Mucosa of rectum (tissue), 2 donors: ENCODE data around the gene GPR139.

Experiments
- H3K27ac ChIP-seq, 2 donors: one replicate each; pipeline ENCODE4 v1.7.0; 2013; ENCODE audit warnings: inconsistent platforms in 2 of 2, low read depth in 2 of 2, low read length in 2 of 2
- H3K27me3 ChIP-seq, 2 donors: one replicate each; pipeline ENCODE4 v1.7.0; 2013; ENCODE audit warnings: low read length in 2 of 2; ENCODE audit not compliant: control insufficient read depth in 2 of 2, insufficient read depth in 2 of 2
- H3K36me3 ChIP-seq, 2 donors: one replicate each; pipeline ENCODE4 v1.7.0; 2013; ENCODE audit warnings: low read length in 2 of 2; ENCODE audit not compliant: control insufficient read depth in 2 of 2, insufficient read depth in 2 of 2
- H3K4me1 ChIP-seq, 2 donors: one replicate each; pipeline ENCODE4 v1.7.0; 2013; ENCODE audit warnings: low read length in 2 of 2, mild to moderate bottlenecking in 1 of 2; ENCODE audit not compliant: control insufficient read depth in 2 of 2, insufficient read depth in 2 of 2
- H3K4me3 ChIP-seq, 2 donors: one replicate each; pipeline ENCODE4 v1.7.0; 2013; ENCODE audit warnings: low read length in 2 of 2
- H3K9ac ChIP-seq, 2 donors: one replicate each; pipeline ENCODE4 v1.7.0; 2013; ENCODE audit warnings: low read length in 2 of 2, low read depth in 1 of 2, mild to moderate bottlenecking in 1 of 2
- H3K9me3 ChIP-seq, 2 donors: one replicate each; pipeline ENCODE4 v1.7.0; 2013; ENCODE audit warnings: low read length in 2 of 2; ENCODE audit not compliant: control insufficient read depth in 2 of 2
- donor health status: healthy.
- donor health status: Normal muscosa, but diverticular disease.

Gene GPR139

DNA sequence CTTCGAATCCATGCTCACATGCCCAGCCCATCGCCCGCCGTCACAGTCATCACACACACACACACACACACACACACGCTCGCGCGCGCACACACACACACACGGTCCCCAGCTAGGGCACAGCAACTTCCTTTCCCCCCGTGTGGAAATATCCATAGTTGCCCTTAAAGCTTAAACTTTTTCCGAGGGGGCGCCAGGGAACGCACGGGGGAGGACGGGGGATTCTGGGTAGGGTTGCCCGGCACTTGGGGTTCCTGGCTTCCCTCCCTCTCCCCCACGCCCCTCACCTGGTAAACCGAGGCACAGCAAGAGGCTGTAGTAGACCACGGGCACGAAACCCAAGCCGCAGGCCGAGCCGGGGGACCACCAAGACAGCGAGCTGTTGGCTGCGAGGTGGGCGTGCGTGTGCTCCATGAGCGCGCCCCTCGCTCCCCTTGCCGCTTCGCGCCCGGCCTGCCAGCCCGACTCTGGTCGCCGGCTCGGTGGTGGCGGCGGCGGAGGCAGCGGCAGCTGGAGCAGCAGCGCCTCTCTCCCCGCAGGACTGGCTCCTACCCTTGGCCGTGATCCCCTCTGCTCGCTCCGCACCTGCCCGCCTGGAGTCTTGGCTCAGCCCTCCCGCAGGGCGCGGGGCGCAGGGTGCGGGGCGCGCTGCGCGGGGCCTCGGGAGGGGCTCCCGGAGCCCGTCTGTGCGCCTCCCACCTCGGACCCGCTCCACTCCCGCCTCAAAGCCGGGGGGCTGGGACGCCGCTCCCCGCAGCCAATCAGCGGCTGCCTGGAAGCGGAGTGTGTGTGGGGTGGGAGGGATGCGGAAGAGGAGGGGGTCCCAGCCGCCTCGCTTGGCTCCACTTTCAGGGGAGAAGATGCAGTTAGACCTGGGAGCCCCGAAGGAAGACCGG is at the start of gene GPR139:
Gene GPR139 (minus strand): TSS at position 688 of the 896 bp plus-strand sequence. CDS start 274 bp downstream, at position 414.
- H3K9me3 ChIP-seq = no peaks in the 10 kb centered on the region
- no peaks in the 10 kb centered on the region for H3K4me1 ChIP-seq
- H3K36me3 ChIP-seq = no peaks in the 10 kb centered on the region
- H3K4me3 ChIP-seq = no peak within 1 kb of the TSS
- H3K27ac ChIP-seq = no peak within 1 kb of the TSS
- peaks cover 13 to 18% of the 10 kb centered on the region in 2 donors for H3K27me3 ChIP-seq
- H3K9ac ChIP-seq = no peak within 1 kb of the TSS

- no peak overlapping the region for H3K4me3 ChIP-seq
- H3K9me3 ChIP-seq = no peaks in the 10 kb centered on the region
- no peak overlapping the region for H3K9ac ChIP-seq
- H3K27ac ChIP-seq = no peak overlapping the region
- H3K27me3 ChIP-seq = no peaks in the 10 kb centered on the region
- H3K36me3 ChIP-seq = no peaks in the 10 kb centered on the region
- no peaks in the 10 kb centered on the region for H3K4me1 ChIP-seq
Observed at GRCh38 chr16:20122011-20122410, 48.3 kb upstream of the GPR139 start.

- Histone ChIP-seq H3K36me3 (no peaks in the 10 kb centered on the region), H3K9ac (no peak overlapping the region), H3K27me3 (no peaks in the 10 kb centered on the region), H3K9me3 (no peaks in the 10 kb centered on the region), H3K4me3 (no peak overlapping the region), H3K27ac (no peak overlapping the region), H3K4me1 (no peaks in the 10 kb centered on the region)
Observed at GRCh38 chr16:20114356-20114755, 40.7 kb upstream of the GPR139 start.

- Histone ChIP-seq H3K27me3 (no peaks in the 10 kb centered on the region), H3K27ac (no peak overlapping the region), H3K4me3 (no peak overlapping the region), H3K4me1 (no peaks in the 10 kb centered on the region), H3K9ac (no peak overlapping the region), H3K36me3 (no peaks in the 10 kb centered on the region), H3K9me3 (no peaks in the 10 kb centered on the region)
Observed at GRCh38 chr16:20111143-20111542, 37.5 kb upstream of the GPR139 start.

DNA sequence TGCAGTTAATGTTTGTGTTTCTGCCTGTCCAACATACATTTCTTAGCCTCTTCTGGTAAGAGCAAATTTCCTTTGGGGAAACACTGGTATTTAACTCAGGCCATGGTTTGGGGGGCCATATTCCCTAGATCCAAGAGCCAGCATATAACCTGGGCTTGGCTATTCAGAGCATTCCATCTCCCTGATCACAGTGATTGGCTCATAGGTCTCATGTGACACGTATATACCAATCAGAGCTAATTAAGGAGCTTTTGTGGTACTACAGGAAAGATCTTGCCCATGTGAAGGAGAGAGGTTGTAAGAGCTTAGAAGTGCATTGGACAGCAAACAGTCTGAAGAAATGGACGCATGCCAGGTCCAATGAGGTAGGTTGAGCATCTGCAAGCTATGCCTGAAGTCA is 33.4 kb upstream of the GPR139 start:
- Histone ChIP-seq H3K4me1 (no peaks in the 10 kb centered on the region), H3K27me3 (no peaks in the 10 kb centered on the region), H3K4me3 (no peak overlapping the region), H3K27ac (no peak overlapping the region), H3K36me3 (no peaks in the 10 kb centered on the region), H3K9ac (no peak overlapping the region), H3K9me3 (no peaks in the 10 kb centered on the region)

DNA sequence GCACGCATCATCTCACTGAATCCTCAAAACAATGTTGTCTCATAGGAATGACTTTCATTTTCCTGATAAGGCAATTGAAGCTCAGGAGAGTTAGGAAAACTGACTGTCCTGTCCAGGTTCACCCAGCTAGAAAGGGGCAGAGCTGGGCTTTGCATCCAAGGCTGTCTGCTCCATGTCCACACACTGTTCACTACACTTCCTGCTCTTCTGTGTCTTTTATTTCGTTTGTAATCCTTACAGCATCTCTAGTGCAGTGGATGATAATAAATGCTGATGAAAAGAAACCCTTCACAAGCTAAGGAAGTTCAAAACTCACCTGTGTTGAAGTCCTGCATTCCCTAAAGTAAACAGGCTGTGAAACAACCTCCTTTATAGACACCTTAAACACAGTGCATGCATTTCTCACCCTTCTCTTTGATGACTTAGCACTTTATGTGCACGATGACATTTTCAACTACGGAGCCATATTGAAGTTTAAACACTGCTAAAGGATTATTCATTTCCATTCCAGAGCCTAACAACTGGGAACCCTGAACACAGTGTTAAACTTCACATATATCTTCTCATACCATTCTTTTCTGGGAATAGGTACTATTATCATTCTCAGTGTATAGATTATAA is 31.0 kb upstream of the GPR139 start:
- Histone ChIP-seq H3K4me1 (no peaks in the 10 kb centered on the region), H3K9ac (no peak overlapping the region), H3K4me3 (no peak overlapping the region), H3K27me3 (no peaks in the 10 kb centered on the region), H3K27ac (no peak overlapping the region), H3K36me3 (no peaks in the 10 kb centered on the region), H3K9me3 (no peaks in the 10 kb centered on the region)

GRCh38 chr16:20102521-20102920 is 28.8 kb upstream of the GPR139 start:
- Histone ChIP-seq H3K4me3 (no peak overlapping the region), H3K27me3 (no peaks in the 10 kb centered on the region), H3K4me1 (no peaks in the 10 kb centered on the region), H3K9me3 (no peaks in the 10 kb centered on the region), H3K36me3 (no peaks in the 10 kb centered on the region), H3K27ac (no peak overlapping the region), H3K9ac (no peak overlapping the region)

GRCh38 chr16:20102021-20102420 is 28.3 kb upstream of the GPR139 start:
- Histone ChIP-seq H3K9me3 (no peaks in the 10 kb centered on the region), H3K4me1 (no peaks in the 10 kb centered on the region), H3K27me3 (no peaks in the 10 kb centered on the region), H3K4me3 (no peak overlapping the region), H3K27ac (no peak overlapping the region), H3K9ac (no peak overlapping the region), H3K36me3 (no peaks in the 10 kb centered on the region)

- Histone ChIP-seq H3K4me1 (no peaks in the 10 kb centered on the region), H3K9ac (no peak overlapping the region), H3K27me3 (no peaks in the 10 kb centered on the region), H3K9me3 (no peaks in the 10 kb centered on the region), H3K4me3 (no peak overlapping the region), H3K36me3 (no peaks in the 10 kb centered on the region), H3K27ac (no peak overlapping the region)
Observed at GRCh38 chr16:20099375-20099774, 25.7 kb upstream of the GPR139 start.

DNA sequence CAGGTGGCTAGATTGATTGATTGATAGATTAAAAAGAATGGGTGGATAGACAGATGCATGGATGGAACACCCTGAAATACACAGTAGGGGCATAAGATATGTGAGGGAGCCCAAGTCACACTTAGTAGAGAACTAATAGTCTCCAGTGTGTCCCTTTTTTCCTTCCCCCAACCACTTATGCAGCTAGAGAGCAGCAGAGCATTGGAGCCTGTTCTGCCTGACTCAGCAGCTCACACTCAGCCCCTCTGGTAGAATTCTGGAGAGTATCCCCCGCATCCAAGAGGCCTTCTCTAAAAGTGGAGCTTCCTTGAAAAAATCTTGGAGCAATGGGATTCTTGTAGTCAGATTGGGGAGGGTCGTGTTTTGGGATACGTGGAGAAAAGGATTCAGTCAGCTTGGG is 20.5 kb upstream of the GPR139 start:
- H3K9me3 ChIP-seq = no peaks in the 10 kb centered on the region
- H3K4me3 ChIP-seq = no peak overlapping the region
- no peaks in the 10 kb centered on the region for H3K27me3 ChIP-seq
- no peak overlapping the region for H3K27ac ChIP-seq
- H3K36me3 ChIP-seq = no peaks in the 10 kb centered on the region
- no peak overlapping the region for H3K9ac ChIP-seq
- H3K4me1 ChIP-seq = no peaks in the 10 kb centered on the region
